Chondrocyte (in vitro differentiated cells): ENCODE measurements around the gene RPTOR. TPM values are rescaled to one million over a fixed set of nuclear protein-coding genes. Genes with fewer than 3 reads are reported as not detected.

Source experiments
- DNase-seq: peaks from one replicate; pipeline ENCODE4 v3.0.0; 2021; ENCODE audit warnings: mixed read lengths, low spot score
- H3K27ac Mint-ChIP-seq: one replicate; pipeline ENCODE4 v1.8.0; 2021; ENCODE audit warnings: mild to moderate bottlenecking, moderate library complexity, mixed read lengths; ENCODE audit not compliant: unreplicated experiment
- H3K27me3 Mint-ChIP-seq: 2 replicates; pipeline ENCODE4 v1.8.0; 2021; ENCODE audit warnings: low read depth, mixed read lengths
- H3K36me3 Mint-ChIP-seq: 2 replicates; pipeline ENCODE4 v1.8.0; 2021; ENCODE audit warnings: low read depth, mixed read lengths
- H3K4me1 Mint-ChIP-seq: 2 replicates; pipeline ENCODE4 v1.8.0; 2021; ENCODE audit warnings: low read depth, mild to moderate bottlenecking, mixed read lengths
- H3K4me3 Mint-ChIP-seq: one replicate; pipeline ENCODE4 v1.8.0; 2021; ENCODE audit warnings: mild to moderate bottlenecking, moderate library complexity, mixed read lengths; ENCODE audit not compliant: unreplicated experiment
- H3K9me3 Mint-ChIP-seq: 2 replicates; pipeline ENCODE4 v1.8.0; 2021; ENCODE audit warnings: low read depth, mixed read lengths
- total RNA-seq: library from RNA; stranded (reverse); gene quantifications from 3 replicates; pipeline ENCODE4 v1.2.1, GENCODE V29; 2021
- TF ChIP-seq, protein P1 (sequence below): fragments of 200-600 bp; sonication (generic); IDR thresholded peaks from 2 replicates; pipeline ENCODE4 v1.5.0; 2021; ENCODE audit warnings: antibody characterized with exemption, mild to moderate bottlenecking, moderate library complexity

Gene RPTOR
- total RNA-seq, 1 donor from 2014 or later, result 30.9 TPM

DNA sequence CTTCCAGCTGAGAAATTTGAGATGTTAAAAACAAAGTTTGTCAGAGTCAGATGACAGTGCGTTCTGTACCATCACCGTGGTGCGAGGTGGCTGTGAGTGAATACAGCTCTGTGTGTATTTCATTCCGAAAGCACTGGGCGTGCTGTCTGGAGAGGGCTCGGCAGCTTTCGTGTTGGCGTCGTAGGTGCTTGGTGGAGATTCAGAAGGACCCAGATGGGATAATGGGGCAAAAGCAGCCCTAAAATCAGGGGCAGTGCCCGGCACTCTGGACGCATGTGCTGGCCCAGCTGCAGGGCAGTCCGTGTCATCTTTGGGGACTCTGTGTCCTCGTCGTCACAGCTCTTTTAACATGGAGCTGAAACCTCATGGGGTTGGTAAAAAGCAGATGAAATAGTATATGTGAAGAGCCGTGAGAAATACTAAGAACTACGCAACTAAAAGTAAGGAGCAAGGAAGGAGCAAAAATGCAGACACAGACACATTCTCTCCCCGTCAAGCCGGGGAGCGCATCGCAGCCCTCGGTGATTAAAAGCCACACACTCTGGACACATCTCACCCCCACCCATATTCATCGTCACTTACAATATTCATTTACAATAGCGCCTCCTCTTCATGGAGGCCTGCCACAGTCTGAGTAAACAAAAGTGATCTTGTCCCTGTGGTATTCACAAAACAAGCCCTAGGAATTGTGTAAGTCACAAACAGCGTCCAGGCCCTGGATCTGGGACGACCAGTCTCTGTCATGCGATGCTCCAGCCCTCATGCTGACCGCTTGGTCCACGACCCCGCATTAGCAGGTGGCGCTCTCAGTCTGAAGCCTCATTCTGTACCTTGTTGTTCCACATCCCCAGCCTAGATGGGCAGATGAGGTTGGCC, 206.7 kb downstream of the RPTOR start:
- H3K4me1 Mint-ChIP-seq, result peaks cover 26% of the 10 kb centered on the region

DNA sequence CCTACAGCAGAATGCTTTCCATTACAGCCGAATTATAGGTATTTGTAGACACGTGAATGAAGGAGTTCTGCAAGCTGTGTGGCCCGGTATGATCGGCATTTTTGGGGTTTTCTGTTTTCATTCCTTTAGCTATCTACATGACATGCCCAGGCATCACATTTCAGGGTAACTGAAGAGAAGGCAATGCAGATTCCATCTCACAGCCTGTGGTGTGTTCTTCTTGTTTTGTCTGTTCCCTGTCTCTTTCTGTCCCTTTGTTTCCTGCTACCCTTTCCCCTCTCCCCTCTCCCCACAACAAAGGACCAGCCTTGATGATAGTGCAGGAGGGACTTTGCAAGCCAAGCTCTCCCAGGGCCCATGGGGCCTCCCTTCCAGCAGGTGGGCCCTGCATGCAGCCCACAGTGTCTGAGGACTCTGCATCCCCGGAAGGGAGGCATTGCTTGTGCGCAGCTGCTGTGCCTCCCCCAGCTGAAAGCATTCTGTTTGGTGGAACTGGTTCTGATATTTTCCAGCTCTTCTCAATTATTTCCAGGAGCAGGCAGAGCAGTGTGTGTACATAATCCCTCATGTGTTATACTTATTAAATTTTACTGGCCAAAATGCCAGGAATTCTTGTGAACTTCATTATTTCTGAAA, 207.4 kb downstream of the RPTOR start:
- no peak overlapping the region for H3K4me3 Mint-ChIP-seq
- TF ChIP-seq, protein P1, sequence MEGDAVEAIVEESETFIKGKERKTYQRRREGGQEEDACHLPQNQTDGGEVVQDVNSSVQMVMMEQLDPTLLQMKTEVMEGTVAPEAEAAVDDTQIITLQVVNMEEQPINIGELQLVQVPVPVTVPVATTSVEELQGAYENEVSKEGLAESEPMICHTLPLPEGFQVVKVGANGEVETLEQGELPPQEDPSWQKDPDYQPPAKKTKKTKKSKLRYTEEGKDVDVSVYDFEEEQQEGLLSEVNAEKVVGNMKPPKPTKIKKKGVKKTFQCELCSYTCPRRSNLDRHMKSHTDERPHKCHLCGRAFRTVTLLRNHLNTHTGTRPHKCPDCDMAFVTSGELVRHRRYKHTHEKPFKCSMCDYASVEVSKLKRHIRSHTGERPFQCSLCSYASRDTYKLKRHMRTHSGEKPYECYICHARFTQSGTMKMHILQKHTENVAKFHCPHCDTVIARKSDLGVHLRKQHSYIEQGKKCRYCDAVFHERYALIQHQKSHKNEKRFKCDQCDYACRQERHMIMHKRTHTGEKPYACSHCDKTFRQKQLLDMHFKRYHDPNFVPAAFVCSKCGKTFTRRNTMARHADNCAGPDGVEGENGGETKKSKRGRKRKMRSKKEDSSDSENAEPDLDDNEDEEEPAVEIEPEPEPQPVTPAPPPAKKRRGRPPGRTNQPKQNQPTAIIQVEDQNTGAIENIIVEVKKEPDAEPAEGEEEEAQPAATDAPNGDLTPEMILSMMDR, result no peak

More for the DNA sequence above, 206.7 kb downstream of the RPTOR start:
- Mint-ChIP-seq H3K9me3 (no peaks in the 10 kb centered on the region), H3K36me3 (peaks cover 9% of the 10 kb centered on the region), H3K27ac (peak overlapping the region; percentile 67), H3K4me3 (no peak overlapping the region), H3K27me3 (no peaks in the 10 kb centered on the region)
- TF ChIP-seq, protein P1, result no peak
- no peak for DNase-seq

DNA sequence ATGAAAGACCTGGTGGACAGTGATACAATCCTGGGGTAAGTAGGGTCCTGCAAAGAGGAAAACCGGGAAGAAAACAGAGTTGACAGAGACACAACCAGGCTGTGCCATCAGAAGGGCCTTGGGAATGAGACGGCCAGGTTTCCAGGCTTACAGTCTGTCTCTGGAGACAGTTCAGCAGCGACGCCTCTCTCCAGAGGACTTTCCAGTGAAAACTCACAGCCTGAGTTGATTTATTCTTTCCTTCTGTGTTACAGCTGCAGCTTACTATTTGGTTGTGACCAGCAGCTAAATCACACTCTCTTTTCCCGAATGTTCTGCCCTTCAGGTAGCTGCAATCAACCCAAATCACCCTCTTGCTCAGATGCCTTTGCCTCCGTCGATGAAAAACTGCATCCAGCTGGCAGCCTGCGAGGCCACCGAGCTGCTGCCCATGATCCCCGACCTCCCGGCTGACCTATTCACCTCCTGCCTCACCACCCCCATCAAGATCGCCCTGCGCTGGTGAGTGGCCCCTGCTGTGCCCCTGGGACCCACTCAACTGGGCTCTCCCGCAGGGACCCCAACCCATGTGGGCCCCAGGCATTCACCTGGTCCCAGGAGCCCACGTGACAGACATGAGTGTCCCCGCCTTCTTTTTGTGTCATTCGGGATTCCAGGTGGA, 209.2 kb downstream of the RPTOR start:
- TF ChIP-seq, protein P1, result no peak
- peaks cover 12% of the 10 kb centered on the region for H3K36me3 Mint-ChIP-seq
- DNase-seq, result no peak
- H3K9me3 Mint-ChIP-seq, result no peaks in the 10 kb centered on the region
- no peak overlapping the region for H3K27ac Mint-ChIP-seq
- H3K4me3 Mint-ChIP-seq, result no peak overlapping the region
- no peaks in the 10 kb centered on the region for H3K27me3 Mint-ChIP-seq
- H3K4me1 Mint-ChIP-seq, result peaks cover 28% of the 10 kb centered on the region

More for the DNA sequence above, 207.4 kb downstream of the RPTOR start:
- Mint-ChIP-seq H3K36me3 (peaks cover 9% of the 10 kb centered on the region), H3K27ac (peak overlapping the region; percentile 67), H3K27me3 (no peaks in the 10 kb centered on the region), H3K4me1 (peaks cover 26% of the 10 kb centered on the region), H3K9me3 (no peaks in the 10 kb centered on the region)
- no peak for DNase-seq

DNA sequence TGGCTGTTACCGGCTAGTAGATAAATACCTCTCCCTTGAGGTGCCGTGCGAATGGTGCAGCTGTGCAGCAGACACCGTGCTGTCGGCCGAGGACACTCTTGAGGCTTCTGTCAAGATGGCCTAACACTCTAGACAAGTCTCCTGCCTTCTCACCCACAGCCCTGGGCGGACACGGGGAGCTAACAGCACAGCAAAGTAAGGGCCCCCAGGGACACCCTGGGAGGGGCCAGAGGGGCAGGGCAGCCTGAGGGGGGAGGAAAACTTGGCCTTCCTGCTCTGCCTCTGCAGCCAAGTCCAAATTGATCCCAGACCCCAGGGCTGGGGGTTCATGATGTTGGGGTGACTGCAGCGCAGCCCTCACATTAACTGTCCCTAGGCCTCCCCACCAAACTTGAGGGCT, 210.2 kb downstream of the RPTOR start:
- H3K4me1 Mint-ChIP-seq, result peaks cover 39% of the 10 kb centered on the region
- no peaks in the 10 kb centered on the region for H3K9me3 Mint-ChIP-seq
- no peak overlapping the region for H3K4me3 Mint-ChIP-seq
- H3K36me3 Mint-ChIP-seq, result peaks cover 12% of the 10 kb centered on the region
- DNase-seq, result no peak
- TF ChIP-seq, protein P1, result no peak
- H3K27ac Mint-ChIP-seq, result no peak overlapping the region
- H3K27me3 Mint-ChIP-seq, result no peaks in the 10 kb centered on the region
